GM19023 (cell line): ENCODE measurements around the gene STRN3.
"Not testable (repeated sequence)": the region's sequence is repeated elsewhere in the genome, so short reads cannot be mapped to it uniquely, and the experiment has no call there.

Experiments
- ATAC-seq: cut with Tn5 transposase; IDR thresholded peaks from one replicate; pipeline ENCODE4 v1.9.1; 2021; ENCODE audit warnings: mild to moderate bottlenecking, moderate library complexity; ENCODE audit not compliant: unreplicated experiment

Gene STRN3

GRCh38 chr14:31026077-31026449 lies at the start of gene STRN3:
TSS of gene STRN3 (minus strand) at chr14:31026379. CDS start at chr14:31026185, 194 bp downstream.
- ATAC-seq = no peak

GRCh38 chr14:31075144-31075543 lies 49.0 kb upstream of the STRN3 start:
- no peak for ATAC-seq

- no peak for ATAC-seq
Measured at GRCh38 chr14:31071151-31071550, 45.0 kb upstream of the STRN3 start.

- no peak for ATAC-seq
Measured at GRCh38 chr14:31070431-31070830, 44.3 kb upstream of the STRN3 start.

GRCh38 chr14:31069343-31069742 lies 43.2 kb upstream of the STRN3 start:
- ATAC-seq = no peak

- no peak for ATAC-seq
Measured at GRCh38 chr14:31068235-31068634, 42.1 kb upstream of the STRN3 start.

GRCh38 chr14:31062908-31063307 lies 36.7 kb upstream of the STRN3 start:
- not testable (repeated sequence) for ATAC-seq

GRCh38 chr14:31060253-31060875 lies 34.2 kb upstream of the STRN3 start:
- no peak for ATAC-seq

GRCh38 chr14:31059152-31059924 lies 33.2 kb upstream of the STRN3 start:
- ATAC-seq = no peak

GRCh38 chr14:31057701-31058364 lies 31.7 kb upstream of the STRN3 start:
- ATAC-seq = no peak

- ATAC-seq = no peak
Measured at GRCh38 chr14:31057035-31057434, 30.9 kb upstream of the STRN3 start.

GRCh38 chr14:31052905-31053586 lies 26.9 kb upstream of the STRN3 start:
- ATAC-seq = not testable (repeated sequence)

- ATAC-seq = no peak
Measured at GRCh38 chr14:31051511-31051910, 25.3 kb upstream of the STRN3 start.

GRCh38 chr14:31051023-31051422 lies 24.8 kb upstream of the STRN3 start:
- ATAC-seq = no peak

- ATAC-seq = no peak
Measured at GRCh38 chr14:31047503-31047902, 21.3 kb upstream of the STRN3 start.

GRCh38 chr14:31045501-31046080 lies 19.4 kb upstream of the STRN3 start:
- ATAC-seq = no peak

GRCh38 chr14:31043379-31043778 lies 17.2 kb upstream of the STRN3 start:
- ATAC-seq = no peak

GRCh38 chr14:31042893-31043292 lies 16.7 kb upstream of the STRN3 start:
- ATAC-seq = not testable (repeated sequence)

GRCh38 chr14:31042300-31042699 lies 16.1 kb upstream of the STRN3 start:
- ATAC-seq = no peak

- no peak for ATAC-seq
Measured at GRCh38 chr14:31038521-31039166, 12.5 kb upstream of the STRN3 start.
